H9 (cell line): ENCODE data around the gene CHMP4A. TPM values are rescaled to one million over a fixed set of nuclear protein-coding genes. Genes with fewer than 3 reads are reported as not detected.

Source experiments
- DNase-seq: peaks from one replicate; pipeline ENCODE4 v3.0.0-alpha.2; 2017
- H2AFZ ChIP-seq: one replicate; pipeline ENCODE4 v1.6.1; 2013; ENCODE audit warnings: mild to moderate bottlenecking, low read length, control low read depth, moderate library complexity
- H2AK5ac ChIP-seq: 2 replicates; pipeline ENCODE4 v1.6.1; 2013; ENCODE audit warnings: low read length, control low read depth, mixed read lengths; ENCODE audit not compliant: insufficient read length
- H2BK120ac ChIP-seq: one replicate; pipeline ENCODE4 v1.6.1; 2013; ENCODE audit warnings: low read depth, mild to moderate bottlenecking, low read length, control low read depth, inconsistent platforms; ENCODE audit not compliant: poor library complexity, severe bottlenecking
- H2BK12ac ChIP-seq: 2 replicates; pipeline ENCODE4 v1.6.1; 2013; ENCODE audit warnings: low read length, control low read depth, mixed read lengths, low read depth; ENCODE audit not compliant: insufficient read length
- H2BK15ac ChIP-seq: 2 replicates; pipeline ENCODE4 v1.6.1; 2013; ENCODE audit warnings: low read depth, low read length, control low read depth
- H2BK20ac ChIP-seq: one replicate; pipeline ENCODE4 v1.6.1; 2013; ENCODE audit warnings: low read depth, mild to moderate bottlenecking, low read length, control low read depth, inconsistent platforms; ENCODE audit not compliant: poor library complexity, severe bottlenecking
- H2BK5ac ChIP-seq: 2 replicates; pipeline ENCODE4 v1.6.1; 2013; ENCODE audit warnings: low read length, control low read depth, mixed read lengths; ENCODE audit not compliant: insufficient read length
- H3K14ac ChIP-seq: 2 replicates; pipeline ENCODE4 v1.6.1; 2013; ENCODE audit warnings: low read length, control low read depth; ENCODE audit not compliant: insufficient read depth
- H3K18ac ChIP-seq: 2 replicates; pipeline ENCODE4 v1.6.1; 2013; ENCODE audit warnings: low read depth, mild to moderate bottlenecking, mixed read lengths, low read length, control low read depth; ENCODE audit not compliant: insufficient read length
- H3K23ac ChIP-seq: 2 replicates; pipeline ENCODE4 v1.6.1; 2013; ENCODE audit warnings: low read length, control low read depth, mixed read lengths, low read depth; ENCODE audit not compliant: insufficient read length
- H3K23me2 ChIP-seq: 2 replicates; pipeline ENCODE4 v1.6.1; 2013; ENCODE audit warnings: low read depth, mild to moderate bottlenecking, mixed read lengths, low read length, control low read depth; ENCODE audit not compliant: insufficient read length, poor library complexity, severe bottlenecking
- H3K27ac ChIP-seq: 2 replicates; pipeline ENCODE4 v1.5.1; 2013; ENCODE audit warnings: low read length, control low read depth, mixed read lengths, low read depth; ENCODE audit not compliant: insufficient read length
- H3K27me3 ChIP-seq: 2 replicates; pipeline ENCODE4 v1.6.1; 2013; ENCODE audit warnings: low read length, control low read depth, inconsistent platforms; ENCODE audit not compliant: insufficient read depth
- H3K4ac ChIP-seq: 2 replicates; pipeline ENCODE4 v1.6.1; 2013; ENCODE audit warnings: low read depth, mild to moderate bottlenecking, control low read depth, inconsistent platforms, low read length, moderate library complexity
- H3K4me1 ChIP-seq: 2 replicates; pipeline ENCODE4 v1.6.1; 2013; ENCODE audit warnings: low read length, control low read depth, inconsistent platforms; ENCODE audit not compliant: insufficient read depth
- H3K4me2 ChIP-seq: 2 replicates; pipeline ENCODE4 v1.6.1; 2013; ENCODE audit warnings: low read length, control low read depth, mixed read lengths; ENCODE audit not compliant: insufficient read length, insufficient read depth
- H3K56ac ChIP-seq: 2 replicates; pipeline ENCODE4 v1.6.1; 2013; ENCODE audit warnings: low read depth, mild to moderate bottlenecking, mixed read lengths, low read length, control low read depth; ENCODE audit not compliant: insufficient read length
- H3K79me1 ChIP-seq: 2 replicates; pipeline ENCODE4 v1.6.1; 2013; ENCODE audit warnings: low read depth, mild to moderate bottlenecking, moderate library complexity, low read length, control low read depth, inconsistent platforms; ENCODE audit not compliant: insufficient read depth, poor library complexity, severe bottlenecking
- H3K79me2 ChIP-seq: 2 replicates; pipeline ENCODE4 v1.6.1; 2013; ENCODE audit warnings: low read length, control low read depth, inconsistent platforms; ENCODE audit not compliant: insufficient read depth
- H3K9ac ChIP-seq: 2 replicates; pipeline ENCODE4 v1.6.1; 2013; ENCODE audit warnings: low read length, control low read depth, mixed read lengths; ENCODE audit not compliant: insufficient read length; ENCODE audit errors: extremely low read depth
- H3K9me3 ChIP-seq: one replicate; pipeline ENCODE4 v1.6.1; 2013; ENCODE audit warnings: low read depth, low read length, inconsistent platforms; ENCODE audit not compliant: control insufficient read depth
- H3T11ph ChIP-seq: one replicate; pipeline ENCODE4 v1.6.1; 2013; ENCODE audit warnings: mild to moderate bottlenecking, low read length, control low read depth, inconsistent platforms
- H4K20me1 ChIP-seq: one replicate; pipeline ENCODE4 v1.6.1; 2013; ENCODE audit not compliant: control insufficient read depth, insufficient read length, insufficient read depth
- H4K5ac ChIP-seq: 2 replicates; pipeline ENCODE4 v1.6.1; 2013; ENCODE audit warnings: low read depth, mild to moderate bottlenecking, mixed read lengths, low read length, control low read depth; ENCODE audit not compliant: insufficient read length
- H4K8ac ChIP-seq: replicated peaks from 2 replicates; pipeline ENCODE4 v1.6.1; 2013; ENCODE audit warnings: low read length, control low read depth, mixed read lengths, low read depth; ENCODE audit not compliant: insufficient read length
- H4K91ac ChIP-seq: 2 replicates; pipeline ENCODE4 v1.6.1; 2013; ENCODE audit warnings: low read depth, mild to moderate bottlenecking, moderate library complexity, mixed read lengths, low read length, control low read depth; ENCODE audit not compliant: insufficient read length
- H3K27ac Mint-ChIP-seq, 3 experiments: 2 replicates in 2 of 3; 3 replicates in 1 of 3; pipeline ENCODE4 v1.8.0; 2020 to 2021; ENCODE audit warnings: mixed read lengths in 3 of 3, mild to moderate bottlenecking in 1 of 3, moderate library complexity in 1 of 3
- H3K27me3 Mint-ChIP-seq: 2 replicates; pipeline ENCODE4 v1.8.0; 2021; ENCODE audit warnings: low read depth, mild to moderate bottlenecking, moderate library complexity, mixed read lengths
- H3K36me3 Mint-ChIP-seq, 3 experiments: 2 replicates in 2 of 3; 3 replicates in 1 of 3; pipeline ENCODE4 v1.8.0; 2020 to 2021; ENCODE audit warnings: low read depth in 3 of 3, mixed read lengths in 3 of 3; ENCODE audit not compliant: insufficient read depth in 1 of 3
- H3K4me1 Mint-ChIP-seq, 2 experiments: 2 replicates each; pipeline ENCODE4 v1.8.0; 2020; ENCODE audit warnings: mixed read lengths in 2 of 2
- H3K4me3 Mint-ChIP-seq, 2 experiments: 2 replicates in 1 of 2; 3 replicates in 1 of 2; pipeline ENCODE4 v1.8.0; 2020 to 2021; ENCODE audit warnings: mild to moderate bottlenecking in 2 of 2, mixed read lengths in 2 of 2, moderate library complexity in 1 of 2
- H3K9me3 Mint-ChIP-seq, 2 experiments: 2 replicates in 1 of 2; 3 replicates in 1 of 2; pipeline ENCODE4 v1.8.0; 2020; ENCODE audit warnings: mild to moderate bottlenecking in 2 of 2, mixed read lengths in 2 of 2, moderate library complexity in 1 of 2
- CTCF ChIP-seq: fragments of 200-600 bp; sonication (generic); conservative IDR thresholded peaks from 3 replicates; pipeline ENCODE4 v1.8.0; 2021; ENCODE audit warnings: antibody characterized with exemption, mild to moderate bottlenecking
- WGBS: extraction: QIAGEN DNeasy Blood & Tissue Kit; methylation state at CpG from one replicate; pipeline ENCODE4 v1.1.7; 2013; ENCODE audit warnings: missing lambda C conversion rate, low lambda C conversion rate, mixed read lengths; ENCODE audit not compliant: insufficient read length; ENCODE audit errors: extremely low coverage; 5-methylcytosine and 5-hydroxymethylcytosine counted together
- total RNA-seq: library from RNA; stranded (reverse); gene quantifications from 2 replicates; pipeline ENCODE4 v1.2.1, GENCODE V29; 2021

The CHMP4A gene
- total RNA-seq, 1 experiment from 2014 or later: 46.2 TPM

GRCh38 chr14:24206260-24207103 lies 6.8 kb downstream of the CHMP4A start:
- no peak for DNase-seq
- Mint-ChIP-seq H3K4me3 (no peak overlapping the region), H3K27ac (peak overlapping the region in 2 of 3 experiments; percentile 75 to 90; a peak in 3 of 7 replicates), H3K9me3 (peaks cover 3 to 11% of the 10 kb centered on the region in 2 experiments), H3K4me1 (peaks cover 22 to 28% of the 10 kb centered on the region in 2 experiments), H3K36me3 (peaks cover 51 to 84% (median 76%) of the 10 kb centered on the region in 3 experiments), H3K27me3 (no peaks in the 10 kb centered on the region)
- Histone ChIP-seq H2BK15ac (no peak overlapping the region), H3K18ac (no peak overlapping the region), H2AK5ac (no peak overlapping the region), H3T11ph (no peak overlapping the region), H4K91ac (no peak overlapping the region), H4K5ac (no peak overlapping the region), H3K4me2 (no peak overlapping the region), H3K27ac (no peak overlapping the region), H3K14ac (no peak overlapping the region), H3K23me2 (no peaks in the 10 kb centered on the region), H3K9me3 (peaks cover 3% of the 10 kb centered on the region), H4K20me1 (no peaks in the 10 kb centered on the region), H2AFZ (no peak overlapping the region), H3K56ac (no peak overlapping the region), H2BK20ac (no peak overlapping the region), H3K4me1 (peaks cover 5% of the 10 kb centered on the region; the same call in 1 of the 2 replicates), H2BK5ac (no peak overlapping the region), H3K4ac (no peak overlapping the region), H2BK120ac (no peak overlapping the region), H2BK12ac (no peak overlapping the region), H3K79me1 (no peaks in the 10 kb centered on the region), H3K27me3 (no peaks in the 10 kb centered on the region), H3K23ac (no peak overlapping the region), H4K8ac (no peak overlapping the region), H3K9ac (no peak overlapping the region), H3K79me2 (no peaks in the 10 kb centered on the region)
- TF ChIP-seq CTCF: no peak
- WGBS: no CpG with 5 or more reads among the region's 11 CpGs
